Neural cell (in vitro differentiated cells): ENCODE measurements around the gene RPE65. TPM values are rescaled to one million over a fixed set of nuclear protein-coding genes. Genes with fewer than 3 reads are reported as not detected.

Experiments
- H2AFZ ChIP-seq: fragments of 200-600, 300-800 bp; sonication (generic), shearing (Covaris generic); 2 replicates; pipeline ENCODE4 v1.6.0; 2014; ENCODE audit warnings: low read depth, mild to moderate bottlenecking, antibody characterized with exemption, low read length, moderate library complexity
- H3F3A ChIP-seq: fragments of 200-600 bp; shearing (Covaris generic); 2 replicates; pipeline ENCODE4 v1.6.1; 2016; ENCODE audit warnings: mild to moderate bottlenecking, moderate library complexity, mixed read lengths, antibody characterized with exemption, low read length; ENCODE audit not compliant: insufficient read depth, poor library complexity, severe bottlenecking
- H3K27ac ChIP-seq: fragments of 200-600, 300-800 bp; sonication (generic), shearing (Covaris generic); 2 replicates; pipeline ENCODE4 v1.5.1; 2014; ENCODE audit warnings: mild to moderate bottlenecking, low read length, moderate library complexity
- H3K27me3 ChIP-seq: fragments of 300-800, 200-600 bp; sonication (generic), shearing (Covaris generic); 2 replicates; pipeline ENCODE4 v1.6.0; 2014; ENCODE audit warnings: mild to moderate bottlenecking, low read depth, low read length, moderate library complexity; ENCODE audit not compliant: insufficient read depth
- H3K36me3 ChIP-seq: fragments of 300-800, 200-600 bp; sonication (generic), shearing (Covaris generic); 2 replicates; pipeline ENCODE4 v1.5.1; 2014; ENCODE audit warnings: mild to moderate bottlenecking, antibody characterized with exemption, low read length, moderate library complexity; ENCODE audit not compliant: insufficient read depth
- H3K4me2 ChIP-seq: fragments of 300-800, 200-600 bp; sonication (generic), shearing (Covaris generic); 2 replicates; pipeline ENCODE4 v1.6.0; 2014; ENCODE audit warnings: mild to moderate bottlenecking, low read length
- H3K4me3 ChIP-seq: fragments of 300-800, 200-600 bp; sonication (generic), shearing (Covaris generic); 2 replicates; pipeline ENCODE4 v1.5.1; 2014; ENCODE audit warnings: mild to moderate bottlenecking, low read length, moderate library complexity
- H3K79me2 ChIP-seq: fragments of 200-600 bp; shearing (Covaris generic); replicated peaks from 2 replicates; pipeline ENCODE4 v1.6.0; 2014; ENCODE audit warnings: mild to moderate bottlenecking, low read length, moderate library complexity; ENCODE audit not compliant: insufficient read depth
- H3K9ac ChIP-seq: fragments of 300-800, 200-600 bp; sonication (generic), shearing (Covaris generic); 2 replicates; pipeline ENCODE4 v1.6.1; 2016; ENCODE audit warnings: mild to moderate bottlenecking, low read length, mixed read lengths
- H3K9me2 ChIP-seq: fragments of 200-600 bp; shearing (Covaris generic); 2 replicates; pipeline ENCODE4 v1.6.1; 2016; ENCODE audit warnings: mild to moderate bottlenecking, low read length, mixed read lengths; ENCODE audit not compliant: insufficient read depth
- H3K9me3 ChIP-seq: fragments of 200-600, 300-800 bp; sonication (generic), shearing (Covaris generic); 2 replicates; pipeline ENCODE4 v1.6.1; 2016; ENCODE audit warnings: mild to moderate bottlenecking, mixed run types, low read length, moderate library complexity, mixed read lengths
- H4K20me1 ChIP-seq: fragments of 200-600 bp; shearing (Covaris generic); 2 replicates; pipeline ENCODE4 v1.6.1; 2016; ENCODE audit warnings: mild to moderate bottlenecking, mixed run types; ENCODE audit not compliant: insufficient read depth
- CTCF ChIP-seq: fragments of 450-650 bp; IDR thresholded peaks from 2 replicates; pipeline ENCODE4 v1.5.1; 2014; ENCODE audit warnings: antibody characterized with exemption, mild to moderate bottlenecking, moderate library complexity; ENCODE audit not compliant: poor library complexity, severe bottlenecking
- EP300 ChIP-seq: fragments of 450-650 bp; conservative IDR thresholded peaks from 2 replicates; pipeline ENCODE4 v1.6.1; 2014; ENCODE audit warnings: antibody characterized with exemption, mild to moderate bottlenecking, moderate library complexity; ENCODE audit not compliant: poor library complexity, severe bottlenecking
- EZH2 ChIP-seq: fragments of 200-600, 300-800 bp; shearing (Covaris generic), sonication (generic); IDR thresholded peaks from 2 replicates; pipeline ENCODE4 v1.6.1; 2014; ENCODE audit warnings: antibody characterized with exemption, low read length, borderline replicate concordance, mild to moderate bottlenecking; ENCODE audit not compliant: insufficient read depth, poor library complexity, severe bottlenecking
- MXI1 ChIP-seq: fragments of 450-650 bp; conservative IDR thresholded peaks from 2 replicates; pipeline ENCODE4 v1.6.1; 2014; ENCODE audit warnings: antibody characterized with exemption, mild to moderate bottlenecking; ENCODE audit not compliant: poor library complexity, severe bottlenecking
- POLR2AphosphoS5 ChIP-seq: IDR thresholded peaks from 2 replicates; pipeline ENCODE4 v1.6.1; 2012
- RAD21 ChIP-seq: fragments of 450-650 bp; conservative IDR thresholded peaks from 2 replicates; pipeline ENCODE4 v1.6.1; 2014; ENCODE audit warnings: antibody characterized with exemption, mild to moderate bottlenecking, moderate library complexity
- REST ChIP-seq: IDR thresholded peaks from 2 replicates; pipeline ENCODE4 v1.6.1; 2012; ENCODE audit warnings: borderline replicate concordance
- SMC3 ChIP-seq: fragments of 450-650 bp; conservative IDR thresholded peaks from 2 replicates; pipeline ENCODE4 v1.6.1; 2014; ENCODE audit warnings: antibody characterized with exemption, mild to moderate bottlenecking, moderate library complexity; ENCODE audit not compliant: poor library complexity
- TAF1 ChIP-seq: IDR thresholded peaks from 2 replicates; pipeline ENCODE4 v1.6.1; 2012; ENCODE audit warnings: low read depth
- polyA plus RNA-seq: library from polyadenylated mRNA; depleted of rRNA; stranded (reverse); fragments of >200 nt; gene quantifications from 2 replicates; pipeline ENCODE4 v1.2.3, GENCODE V29; 2014

Gene RPE65
- polyA plus RNA-seq, 1 donor from 2014 or later, result not detected

GRCh38 chr1:68453060-68453670, 3.4 kb upstream of the RPE65 start:
- Histone ChIP-seq H3K36me3 (no peaks in the 10 kb centered on the region), H3K9ac (no peak overlapping the region), H3K4me3 (no peak overlapping the region), H3K9me3 (no peaks in the 10 kb centered on the region), H3F3A (no peaks in the 10 kb centered on the region), H4K20me1 (no peaks in the 10 kb centered on the region), H3K4me2 (no peak overlapping the region), H3K27ac (no peak overlapping the region), H2AFZ (no peak overlapping the region), H3K79me2 (no peaks in the 10 kb centered on the region), H3K9me2 (no peaks in the 10 kb centered on the region), H3K27me3 (no peaks in the 10 kb centered on the region)
- no peak for TF ChIP-seq CTCF
- TF ChIP-seq RAD21, result no peak
- TF ChIP-seq EZH2, result no peak
- no peak for TF ChIP-seq MXI1
- TF ChIP-seq TAF1, result no peak
- TF ChIP-seq REST, result no peak
- TF ChIP-seq POLR2AphosphoS5, result no peak
- TF ChIP-seq SMC3, result no peak
- no peak for TF ChIP-seq EP300

GRCh38 chr1:68448365-68448764, 1.4 kb downstream of the RPE65 start:
- Histone ChIP-seq H3F3A (no peaks in the 10 kb centered on the region), H4K20me1 (no peaks in the 10 kb centered on the region)

More at GRCh38 chr1:68448365-68448764, 1.4 kb downstream of the RPE65 start:
- Histone ChIP-seq H3K4me3 (no peak overlapping the region), H2AFZ (no peak overlapping the region), H3K4me2 (no peak overlapping the region), H3K79me2 (no peaks in the 10 kb centered on the region), H3K27ac (no peak overlapping the region), H3K9me3 (no peaks in the 10 kb centered on the region), H3K36me3 (no peaks in the 10 kb centered on the region), H3K9ac (no peak overlapping the region), H3K27me3 (no peaks in the 10 kb centered on the region), H3K9me2 (no peaks in the 10 kb centered on the region)
- TF ChIP-seq EZH2, result no peak
- TF ChIP-seq POLR2AphosphoS5, result no peak
- TF ChIP-seq EP300, result no peak
- TF ChIP-seq TAF1, result no peak
- no peak for TF ChIP-seq CTCF
- no peak for TF ChIP-seq REST
- TF ChIP-seq SMC3, result no peak
- TF ChIP-seq RAD21, result no peak
- TF ChIP-seq MXI1, result no peak
